SK-N-SH (cell line): Measurements from ENCODE around the gene KRT73. TPM values are rescaled to one million over a fixed set of nuclear protein-coding genes. Genes with fewer than 3 reads are reported as not detected.

ENCODE experiments used
- CTCF ChIA-PET: fragments of 300-600, 350-600 bp; formaldehyde crosslinking; extraction: SDS; loops from one replicate; lab custom pipeline; 2021; lab: Yijun Ruan, JAX
- POLR2A ChIA-PET: fragments of 350-600 bp; sonication (Branson Sonifier 250); formaldehyde crosslinking; extraction: SDS; loops from one replicate; lab custom pipeline; 2020; ENCODE audit warnings: antibody characterized with exemption, inconsistent platforms; lab: Yijun Ruan, JAX
- DNase-seq: peaks from one replicate; pipeline ENCODE4 v3.0.0; 2012
- H2AFZ ChIP-seq: fragments of 200-600 bp; sonication (generic); 2 replicates; pipeline ENCODE4 v1.8.1; 2016; ENCODE audit warnings: antibody characterized with exemption, mild to moderate bottlenecking, low read depth
- H3F3A ChIP-seq: fragments of 200-600 bp; sonication (generic); replicated peaks from 2 replicates; pipeline ENCODE3; 2016; ENCODE audit warnings: antibody characterized with exemption, mild to moderate bottlenecking; ENCODE audit not compliant: insufficient read depth
- H3K27ac ChIP-seq, 2 experiments: fragments of 200-500 bp in 1 of 2; fragments of 200-600 bp in 1 of 2; sonication (Bioruptor generic) in 1 of 2; sonication (generic), shearing (Covaris generic) in 1 of 2; 2 replicates each; pipeline versions ENCODE4 v1.5.1 to v1.6.1; 2014 to 2016; ENCODE audit warnings: low read depth in 2 of 2, inconsistent platforms in 1 of 2, low read length in 1 of 2, mild to moderate bottlenecking in 1 of 2, mixed read lengths in 1 of 2
- H3K27me3 ChIP-seq: fragments of 200-600 bp; sonication (generic), shearing (Covaris generic); 2 replicates; pipeline ENCODE4 v1.6.1; 2016; ENCODE audit warnings: mixed run types; ENCODE audit not compliant: insufficient read depth
- H3K36me3 ChIP-seq, 2 experiments: fragments of 200-500 bp in 1 of 2; fragments of 200-600 bp in 1 of 2; sonication (Bioruptor generic) in 1 of 2; sonication (generic) in 1 of 2; replicated peaks in 1 of 2; 2 replicates each; pipeline versions ENCODE3 to v1.5.1; 2014 to 2016; ENCODE audit warnings: low read length in 1 of 2, mild to moderate bottlenecking in 1 of 2; ENCODE audit not compliant: insufficient read depth in 2 of 2, control insufficient read depth in 1 of 2
- H3K4me1 ChIP-seq, 2 experiments: fragments of 200-500 bp in 1 of 2; fragments of 200-600 bp in 1 of 2; sonication (Bioruptor generic) in 1 of 2; sonication (generic), shearing (Covaris generic) in 1 of 2; 2 replicates each; pipeline versions ENCODE4 v1.5.1 to v1.6.1; 2014 to 2016; ENCODE audit warnings: low read depth in 1 of 2, low read length in 1 of 2, mixed run types in 1 of 2; ENCODE audit not compliant: insufficient read depth in 2 of 2, control insufficient read depth in 1 of 2
- H3K4me2 ChIP-seq: fragments of 200-600 bp; sonication (generic), shearing (Covaris generic); 2 replicates; pipeline ENCODE4 v1.6.1; 2017; ENCODE audit warnings: mixed run types
- H3K4me3 ChIP-seq, 2 experiments: fragments of 200-500 bp in 1 of 2; fragments of 200-600 bp in 1 of 2; sonication (Bioruptor generic) in 1 of 2; sonication (generic), shearing (Covaris generic) in 1 of 2; 2 replicates each; pipeline versions ENCODE4 v1.5.1 to v1.8.1; 2014 to 2016; ENCODE audit warnings: low read depth in 2 of 2, inconsistent platforms in 1 of 2, low read length in 1 of 2, mild to moderate bottlenecking in 1 of 2, mixed read lengths in 1 of 2, moderate library complexity in 1 of 2
- H3K79me2 ChIP-seq: fragments of 200-600 bp; sonication (generic); 2 replicates; pipeline ENCODE4 v1.8.1; 2017; ENCODE audit warnings: mild to moderate bottlenecking; ENCODE audit not compliant: insufficient read depth
- H3K9ac ChIP-seq: fragments of 200-600 bp; sonication (generic); 2 replicates; pipeline ENCODE4 v1.6.1; 2017; ENCODE audit warnings: mixed run types
- H3K9me2 ChIP-seq: fragments of 200-600 bp; sonication (generic); 2 replicates; pipeline ENCODE4 v1.6.1; 2017; ENCODE audit warnings: mixed run types
- H3K9me3 ChIP-seq: fragments of 200-600 bp; sonication (generic); 2 replicates; pipeline ENCODE4 v1.6.1; 2017; ENCODE audit warnings: mixed run types, mild to moderate bottlenecking, moderate library complexity
- H4K20me1 ChIP-seq: fragments of 200-600 bp; sonication (generic); 2 replicates; pipeline ENCODE4 v1.6.1; 2017; ENCODE audit warnings: mild to moderate bottlenecking, mixed run types; ENCODE audit not compliant: insufficient read depth
- CTCF ChIP-seq: fragments of 200-600 bp; sonication (generic); IDR thresholded peaks from 2 replicates; pipeline ENCODE4 v1.6.1; 2017; ENCODE audit warnings: antibody characterized with exemption, mild to moderate bottlenecking, moderate library complexity
- ELF1 ChIP-seq: IDR thresholded peaks from 2 replicates; pipeline ENCODE4 v1.4.0; 2012
- EP300 ChIP-seq, 2 experiments: IDR thresholded peaks; 2 replicates each; pipeline versions ENCODE4 v1.4.0 to v1.6.1; 2012; ENCODE audit warnings: borderline replicate concordance in 1 of 2, low read depth in 1 of 2, low read length in 1 of 2
- EZH2phosphoT487 ChIP-seq: fragments of 200-600 bp; sonication (generic); IDR thresholded peaks from 2 replicates; pipeline ENCODE4 v1.6.1; 2017; ENCODE audit warnings: low read depth, mixed run types, mild to moderate bottlenecking, antibody characterized with exemption, moderate library complexity, borderline replicate concordance
- FOXM1 ChIP-seq: IDR thresholded peaks from 2 replicates; pipeline ENCODE4 v1.4.0; 2012; ENCODE audit warnings: low read depth, mild to moderate bottlenecking
- GATA2 ChIP-seq: sonication (generic); formaldehyde crosslinking; IDR thresholded peaks from 2 replicates; pipeline ENCODE4 v1.5.0; 2020; ENCODE audit warnings: mild to moderate bottlenecking, missing genetic modification reagents
- MAX ChIP-seq: IDR thresholded peaks from 2 replicates; pipeline ENCODE4 v1.4.0; 2012; ENCODE audit warnings: low read depth
- MEF2A ChIP-seq: IDR thresholded peaks from 2 replicates; pipeline ENCODE4 v1.4.0; 2012; ENCODE audit warnings: low read depth, borderline replicate concordance
- MXI1 ChIP-seq: IDR thresholded peaks from 2 replicates; pipeline ENCODE4 v1.6.1; 2012; ENCODE audit warnings: mild to moderate bottlenecking, low read depth, low read length, improper control_type of control experiment
- POLR2AphosphoS5 ChIP-seq: IDR thresholded peaks from 2 replicates; pipeline ENCODE4 v1.6.1; 2012; ENCODE audit warnings: low read depth, low read length
- RAD21 ChIP-seq: IDR thresholded peaks from 2 replicates; pipeline ENCODE4 v1.6.1; 2012; ENCODE audit warnings: mild to moderate bottlenecking, low read length
- RCOR1 ChIP-seq: fragments of 150-350 bp; IDR thresholded peaks from 2 replicates; pipeline ENCODE4 v1.6.1; 2017; ENCODE audit warnings: antibody characterized with exemption, low read length
- REST ChIP-seq: IDR thresholded peaks from 2 replicates; pipeline ENCODE4 v1.6.1; 2012; ENCODE audit warnings: mild to moderate bottlenecking, low read depth, low read length, moderate library complexity
- RFX5 ChIP-seq: IDR thresholded peaks from 2 replicates; pipeline ENCODE4 v1.6.1; 2012; ENCODE audit warnings: mild to moderate bottlenecking, improper control_type of control experiment, low read length
- RXRA ChIP-seq: IDR thresholded peaks from 2 replicates; pipeline ENCODE4 v1.4.0; 2012; ENCODE audit warnings: low read depth, mild to moderate bottlenecking, borderline replicate concordance
- TCF12 ChIP-seq: IDR thresholded peaks from 2 replicates; pipeline ENCODE4 v1.4.0; 2012
- ZBTB33 ChIP-seq: IDR thresholded peaks from 2 replicates; pipeline ENCODE4 v1.4.0; 2012; ENCODE audit warnings: low read depth, borderline replicate concordance
- WGBS: methylation state at CpG from one replicate; pipeline ENCODE4 v1.1.6; 2017; ENCODE audit warnings: low lambda C conversion rate; 5-methylcytosine and 5-hydroxymethylcytosine counted together
- polyA plus RNA-seq, 3 experiments: library from polyadenylated mRNA; depleted of rRNA; stranded (reverse); fragments of >200 nt; gene quantifications; 2 replicates each; pipeline ENCODE4 v1.2.3, GENCODE V29; 2012

KRT73 gene
- polyA plus RNA-seq, 1 of the 3 experiments (the other 2 are of a cell fraction) = not detected

- DNase-seq = no peak
- CTCF ChIA-PET = interaction anchor here (1.4 to 1.7 kb wide), 2 partner anchors 313 to 318 kb away, joined by 5 to 6 read pairs; no protein-coding TSS in a partner anchor
- Histone ChIP-seq H3K9me2 (no peaks in the 10 kb centered on the region), H3K4me2 (no peak overlapping the region), H3K4me3 (no peak overlapping the region), H3K36me3 (no peaks in the 10 kb centered on the region), H3K27me3 (peaks cover 60% of the 10 kb centered on the region), H3K27ac (no peak overlapping the region), H2AFZ (no peak overlapping the region), H3K9me3 (no peaks in the 10 kb centered on the region), H4K20me1 (no peaks in the 10 kb centered on the region), H3K9ac (no peak overlapping the region), H3F3A (no peaks in the 10 kb centered on the region), H3K79me2 (no peaks in the 10 kb centered on the region), H3K4me1 (no peaks in the 10 kb centered on the region; a peak in 1 of 4 replicates)
- no peak for TF ChIP-seq ZBTB33
- TF ChIP-seq RCOR1 = no peak
- no peak for TF ChIP-seq EP300 (IDR thresholded peaks at IDR 0.05; ENCODE audit: borderline replicate concordance in 1 of 2, low read depth in 1 of 2, low read length in 1 of 2)
- TF ChIP-seq RAD21 = no peak
- no peak for TF ChIP-seq RFX5
- no peak for TF ChIP-seq POLR2AphosphoS5
- no peak for TF ChIP-seq CTCF
- TF ChIP-seq MAX = no peak
- TF ChIP-seq MEF2A = no peak
- no peak for TF ChIP-seq TCF12
- no peak for TF ChIP-seq MXI1
- no peak for TF ChIP-seq FOXM1
- TF ChIP-seq REST = no peak
- no peak for TF ChIP-seq RXRA
- TF ChIP-seq EZH2phosphoT487 = no peak
- no peak for TF ChIP-seq ELF1
- TF ChIP-seq GATA2 (CRISPR knock-in tag) = no peak
- POLR2A ChIA-PET = no interaction called here
- WGBS = 59% methylated on average over 3 of the region's 8 CpGs
These were observed 51.5 kb downstream of the KRT73 start for GRCh38 chr12:52566847-52567291.
